ENCODE data around the gene DOCK3.
"Not testable (repeated sequence)": the region's sequence is repeated elsewhere in the genome, so short reads cannot be mapped to it uniquely, and the experiment has no call there.

Gene DOCK3

DNA sequence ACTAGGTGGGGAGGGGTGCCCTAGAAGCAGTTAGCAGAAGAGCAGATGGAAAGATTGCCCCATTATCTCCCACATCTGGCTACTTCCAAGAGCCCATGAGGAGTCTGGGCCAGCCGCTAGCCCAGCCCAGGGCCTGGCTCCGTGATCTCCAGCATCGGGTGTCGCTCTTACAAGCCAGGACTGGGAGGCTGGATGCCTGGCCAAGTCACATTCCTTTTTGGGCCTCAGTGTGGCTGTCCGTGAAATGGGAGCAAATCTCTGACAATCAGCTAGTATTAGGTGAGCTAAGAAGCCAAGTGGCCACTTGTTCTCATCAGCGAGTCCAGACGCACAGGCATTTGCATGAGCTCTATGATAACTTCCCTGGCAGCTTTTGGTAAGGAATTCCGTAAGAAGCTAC is 23.3 kb upstream of the DOCK3 start:
- DNase-seq: no peak

DNA sequence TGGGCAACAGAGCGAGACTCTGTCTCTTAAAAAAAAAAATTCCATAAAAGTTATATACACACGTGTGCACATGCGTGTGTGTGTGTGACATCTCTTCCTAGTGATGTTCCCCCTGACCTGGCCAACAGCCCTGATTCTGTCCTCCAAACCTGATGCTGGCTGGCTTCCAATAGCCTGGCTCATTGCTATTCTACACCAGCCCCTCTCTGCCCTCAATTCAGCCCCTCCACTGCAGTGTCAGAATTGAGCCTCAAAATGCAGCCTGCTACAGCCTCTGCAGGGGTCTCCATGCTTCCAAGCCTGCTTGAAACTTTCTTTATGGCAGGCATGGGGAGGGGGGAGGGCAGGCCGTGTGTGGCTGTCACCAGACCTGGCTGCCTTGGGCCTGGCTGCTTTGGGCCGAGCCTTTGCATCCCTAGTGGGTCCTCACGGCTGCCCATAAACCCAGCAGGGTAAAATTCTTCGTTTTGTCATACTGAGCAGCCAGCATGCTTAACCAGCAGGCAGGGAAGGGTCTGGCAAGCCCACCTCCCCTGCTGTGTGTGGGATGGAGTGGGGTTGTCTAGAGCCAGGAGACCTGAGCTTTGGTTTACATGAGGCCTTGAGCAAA is 22.7 kb upstream of the DOCK3 start:
- no peak for DNase-seq

DNA sequence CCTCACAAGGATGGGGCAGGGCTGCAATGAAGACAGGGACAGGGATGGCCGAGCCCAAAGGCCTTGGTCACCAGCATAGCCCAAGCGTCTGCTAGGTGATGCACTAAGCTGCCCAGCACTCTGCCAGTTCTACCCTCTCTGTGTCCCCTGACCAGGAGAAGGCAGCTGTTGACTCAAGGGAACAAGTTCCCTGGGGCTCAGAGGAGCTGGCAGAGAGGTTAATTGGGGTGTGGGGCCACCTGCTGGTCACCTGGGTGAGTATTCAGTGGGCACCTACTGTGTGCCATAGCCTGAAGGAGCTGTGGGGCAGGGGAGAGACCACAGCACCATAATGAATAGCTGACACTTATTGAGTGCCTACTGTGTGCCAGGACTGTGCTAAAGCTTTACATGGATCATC is 22.0 kb upstream of the DOCK3 start:
- DNase-seq: peak; percentile 72

DNA sequence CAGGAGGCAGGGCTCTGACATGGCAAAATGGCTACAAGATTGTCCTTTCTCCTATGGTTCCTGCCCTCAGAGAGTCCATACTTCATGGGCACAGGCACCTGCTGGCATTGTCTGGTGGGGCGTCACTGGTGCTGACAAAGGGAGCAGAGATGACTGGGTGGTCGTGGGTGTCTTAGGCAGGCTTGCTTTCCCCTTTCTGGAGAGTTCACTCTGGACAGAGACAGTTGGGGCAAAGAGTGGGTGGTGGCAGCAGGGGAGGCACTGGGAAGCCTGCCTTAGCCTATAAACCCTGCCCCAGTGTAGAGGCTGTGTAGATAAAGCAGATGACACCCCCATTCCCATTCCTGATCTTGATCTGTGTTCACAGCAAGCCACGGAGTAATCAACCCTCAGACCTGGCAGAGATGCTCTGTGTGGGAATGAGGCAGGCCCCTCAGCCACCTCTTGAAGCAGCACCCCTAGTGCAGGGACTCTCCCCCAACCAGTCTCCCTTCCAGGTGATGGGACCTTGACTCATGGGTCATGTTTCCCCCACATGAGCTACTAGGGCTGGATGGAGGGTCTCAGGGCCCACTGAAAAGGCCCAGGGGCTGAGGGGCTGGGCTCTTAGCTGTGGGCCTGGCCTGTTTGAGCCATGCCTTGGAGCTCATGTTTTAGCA is 20.7 kb upstream of the DOCK3 start:
- no peak for DNase-seq

DNA sequence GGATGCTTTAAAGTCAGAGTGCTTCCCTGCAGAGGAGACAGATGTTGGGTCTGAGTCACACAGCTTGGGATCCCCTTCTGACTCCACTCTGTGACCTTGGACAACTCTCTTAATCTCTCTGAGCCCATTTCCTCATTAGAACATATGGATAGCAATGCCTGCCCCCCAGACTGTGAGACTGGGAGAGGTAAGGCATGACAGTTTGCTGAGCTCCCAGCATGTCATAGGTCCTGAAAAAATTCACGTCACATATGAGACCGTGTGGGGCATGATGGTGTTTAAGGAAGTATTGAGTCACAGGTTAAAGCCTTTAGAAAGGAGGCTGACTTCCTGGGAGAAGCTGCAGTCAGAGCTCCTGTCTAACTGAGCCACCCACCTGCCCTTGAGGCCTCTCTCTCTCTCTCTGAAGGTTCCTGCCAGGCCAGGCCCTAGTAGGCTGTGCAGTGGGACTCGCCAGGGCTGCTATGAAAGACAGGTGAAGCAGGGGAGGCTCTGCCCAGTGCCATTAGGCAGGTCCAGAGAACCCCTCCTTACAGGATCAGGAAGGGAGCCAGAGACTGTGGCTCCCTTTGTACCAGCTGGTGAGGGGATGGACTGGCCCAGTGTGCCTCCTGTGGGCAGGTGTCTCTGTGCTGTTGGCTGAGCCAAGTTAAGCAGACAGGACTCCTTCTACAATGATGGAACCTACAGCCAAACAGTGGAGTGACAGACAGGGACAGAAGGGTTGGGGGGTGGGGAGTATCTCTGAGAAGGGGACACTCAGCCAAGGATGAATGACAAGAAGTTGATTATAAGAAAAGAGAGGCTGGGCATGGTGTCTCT is 19.5 kb upstream of the DOCK3 start:
- peak; percentile 59 for DNase-seq

DNA sequence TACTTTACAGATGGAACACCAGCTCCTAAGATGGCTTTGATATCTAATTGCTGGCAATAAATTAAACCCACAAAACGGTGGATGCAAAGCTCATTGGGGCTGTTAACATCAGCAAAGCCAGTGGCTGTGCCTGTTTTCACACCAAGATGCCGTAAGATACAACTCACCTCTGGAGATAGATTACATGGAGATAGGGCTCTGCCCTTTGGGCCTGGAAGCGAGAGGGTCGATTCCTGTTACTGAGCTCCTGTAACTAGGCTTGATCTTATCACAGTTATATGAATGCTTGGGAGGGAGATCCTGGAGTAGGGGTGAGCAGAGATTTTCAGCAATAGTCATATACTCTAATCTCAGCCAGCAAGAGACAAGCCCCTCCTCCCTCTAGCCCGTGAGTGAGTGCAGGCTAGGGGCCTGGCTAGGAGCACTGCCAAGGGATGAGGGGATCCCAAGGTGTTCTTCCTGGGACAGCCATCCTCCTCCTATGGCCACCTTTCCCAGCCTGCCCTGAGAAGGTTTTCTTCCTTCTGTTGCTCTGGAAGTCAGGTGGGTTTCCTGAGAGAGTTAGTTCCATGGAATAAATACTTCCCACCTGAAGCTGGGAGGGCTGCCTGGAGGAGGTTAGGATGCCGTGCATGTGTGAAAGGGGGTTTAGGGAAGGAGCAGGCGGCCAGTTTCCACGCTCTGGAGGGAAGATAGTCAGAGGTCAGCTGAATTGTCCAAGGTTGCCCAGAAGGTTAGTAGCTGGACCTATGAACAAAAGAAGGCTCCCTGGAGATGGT is 18.1 kb upstream of the DOCK3 start:
- no peak for DNase-seq

DNA sequence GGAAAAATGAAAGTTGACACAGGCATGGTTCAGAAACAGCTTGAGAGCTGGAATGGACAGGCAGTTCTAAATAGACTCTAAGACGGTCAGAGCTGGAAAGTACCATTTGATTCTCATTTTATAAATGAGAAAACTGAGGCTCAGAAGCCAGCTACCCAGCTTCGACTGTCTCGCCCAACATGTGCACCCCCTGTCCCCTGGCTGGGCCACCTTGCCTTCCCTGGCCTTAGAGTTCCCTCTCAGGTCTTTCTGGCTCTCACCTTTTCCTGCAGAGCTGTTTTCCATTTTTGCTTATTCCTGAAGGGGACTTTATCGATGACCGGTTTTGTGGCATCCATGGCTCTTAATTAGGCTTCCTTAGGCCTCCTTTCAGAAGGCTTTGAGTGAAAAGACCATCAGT is 17.3 kb upstream of the DOCK3 start:
- DNase-seq: peak; percentile 19

DNA sequence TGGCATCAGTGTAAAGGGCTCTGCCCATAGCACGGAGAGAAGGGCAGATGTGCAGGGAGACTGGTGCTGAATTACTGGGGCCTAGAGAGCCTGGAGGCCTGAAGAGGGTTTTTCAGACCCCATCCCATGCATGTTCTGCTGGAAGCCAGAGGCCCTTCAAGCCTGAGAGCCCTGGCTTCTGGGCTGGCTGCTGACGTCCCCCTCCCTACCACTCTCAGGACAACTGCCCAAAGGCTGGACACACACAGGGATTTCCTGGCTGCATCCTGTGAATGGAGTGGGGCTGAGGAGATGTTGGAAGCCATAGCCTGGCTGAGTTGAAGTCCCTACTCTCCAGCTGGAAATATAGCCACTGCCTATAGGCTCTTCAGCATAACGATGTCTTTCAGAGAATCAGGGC is 16.9 kb upstream of the DOCK3 start:
- peak; percentile 15 for DNase-seq

DNA sequence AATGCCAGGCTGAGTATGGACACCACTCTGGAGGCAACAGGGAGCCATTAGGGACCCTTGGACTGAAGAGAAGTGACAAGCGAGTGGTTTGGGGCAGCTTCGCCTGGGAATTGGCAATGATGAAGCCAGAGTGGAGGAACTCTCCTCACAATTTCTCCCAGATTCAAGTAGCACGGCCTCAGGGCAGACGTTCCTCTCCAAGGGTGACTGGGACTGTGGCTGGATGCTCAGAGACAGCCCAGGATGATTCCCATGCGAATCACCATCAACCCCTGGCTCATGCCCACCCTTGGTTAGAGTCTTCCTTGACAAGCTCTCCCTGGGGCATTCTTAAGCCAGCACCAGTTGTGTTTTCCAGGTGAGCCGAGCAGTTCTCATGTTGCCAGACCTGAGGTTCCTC is 16.3 kb upstream of the DOCK3 start:
- DNase-seq: peak; percentile 20

DNA sequence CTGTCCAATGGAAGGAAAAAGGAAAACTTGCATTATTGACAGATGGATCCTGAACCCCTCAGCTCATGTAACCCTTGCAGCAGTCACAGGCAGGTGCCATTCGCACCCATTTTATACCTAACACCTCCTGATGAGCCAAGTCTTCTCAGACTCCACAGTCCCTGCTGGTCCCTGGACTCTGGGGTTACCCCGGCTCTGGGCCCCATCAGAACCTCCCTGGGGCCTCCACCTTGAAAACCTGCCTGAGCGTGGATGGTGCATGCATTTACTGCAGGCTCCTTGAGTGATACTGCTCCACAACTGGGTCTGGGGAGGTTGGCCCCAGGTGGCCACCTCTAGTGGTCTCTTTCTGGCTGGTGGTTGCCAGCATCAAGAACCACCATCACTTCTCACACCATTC is 15.9 kb upstream of the DOCK3 start:
- DNase-seq: peak; percentile 16

DNA sequence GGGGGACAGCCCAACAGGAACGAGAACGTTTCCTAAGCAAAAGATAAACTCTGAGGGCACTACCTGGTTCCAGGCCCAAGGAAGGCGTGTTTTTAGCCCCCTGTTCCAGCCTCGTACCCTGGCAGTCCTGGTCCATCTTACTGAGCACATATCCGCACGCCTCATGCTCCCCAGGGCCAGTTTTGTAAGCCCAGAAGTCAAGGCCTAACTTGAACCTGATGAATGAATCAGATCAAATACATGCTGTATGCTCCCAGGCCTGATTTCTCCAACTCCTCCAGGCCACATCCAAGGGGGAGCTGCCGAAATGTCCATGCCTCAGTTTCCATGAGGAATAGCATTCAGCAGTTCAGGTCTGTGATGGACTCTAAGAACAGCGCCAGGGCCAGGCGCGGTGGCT is 14.3 kb upstream of the DOCK3 start:
- peak; percentile 6 for DNase-seq

DNA sequence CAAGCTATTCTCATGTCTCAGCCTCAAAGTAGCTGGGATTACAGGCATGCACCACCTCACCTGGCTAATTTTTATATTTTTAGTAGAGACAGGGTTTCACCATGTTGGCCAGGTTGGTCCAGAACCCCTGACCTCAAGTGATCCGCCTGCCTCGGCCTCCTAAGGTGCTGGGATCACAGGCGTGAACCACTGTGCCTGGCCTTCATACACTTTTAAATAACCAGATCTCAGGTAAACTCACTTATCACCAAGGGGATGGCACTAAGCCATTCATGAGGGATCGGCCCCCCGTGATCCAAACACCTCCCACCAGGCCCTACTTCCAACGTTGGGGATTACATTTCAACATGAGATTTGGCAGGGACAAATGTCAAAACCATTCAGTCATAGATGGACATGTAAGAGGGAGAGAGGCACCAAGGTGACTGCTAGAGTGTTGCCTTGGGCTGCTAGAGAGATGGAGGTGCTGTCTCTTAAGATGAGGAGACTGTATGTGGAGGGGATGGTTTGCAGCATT is 13.3 kb upstream of the DOCK3 start:
- peak; percentile 9 for DNase-seq

DNA sequence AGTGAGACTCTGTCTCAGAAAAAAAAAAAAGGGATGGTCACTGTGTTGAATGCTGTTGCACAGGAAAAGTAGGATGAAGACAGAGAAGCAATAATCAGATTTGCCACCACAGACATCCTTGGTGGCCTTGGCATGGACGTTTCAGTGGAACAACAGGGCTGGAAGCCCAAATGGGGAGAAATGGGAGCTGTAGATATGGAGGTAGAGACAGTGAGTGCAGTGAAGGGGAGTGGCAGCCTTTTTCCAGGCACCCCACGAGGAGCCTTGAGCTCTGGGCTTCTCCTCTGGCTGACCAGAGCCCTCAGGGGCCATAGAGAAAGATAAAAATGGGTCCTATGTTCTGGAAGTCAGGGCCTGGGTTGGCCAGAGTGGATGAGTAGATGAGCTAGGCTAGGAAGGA is 12.3 kb upstream of the DOCK3 start:
- DNase-seq: peak; percentile 6

DNA sequence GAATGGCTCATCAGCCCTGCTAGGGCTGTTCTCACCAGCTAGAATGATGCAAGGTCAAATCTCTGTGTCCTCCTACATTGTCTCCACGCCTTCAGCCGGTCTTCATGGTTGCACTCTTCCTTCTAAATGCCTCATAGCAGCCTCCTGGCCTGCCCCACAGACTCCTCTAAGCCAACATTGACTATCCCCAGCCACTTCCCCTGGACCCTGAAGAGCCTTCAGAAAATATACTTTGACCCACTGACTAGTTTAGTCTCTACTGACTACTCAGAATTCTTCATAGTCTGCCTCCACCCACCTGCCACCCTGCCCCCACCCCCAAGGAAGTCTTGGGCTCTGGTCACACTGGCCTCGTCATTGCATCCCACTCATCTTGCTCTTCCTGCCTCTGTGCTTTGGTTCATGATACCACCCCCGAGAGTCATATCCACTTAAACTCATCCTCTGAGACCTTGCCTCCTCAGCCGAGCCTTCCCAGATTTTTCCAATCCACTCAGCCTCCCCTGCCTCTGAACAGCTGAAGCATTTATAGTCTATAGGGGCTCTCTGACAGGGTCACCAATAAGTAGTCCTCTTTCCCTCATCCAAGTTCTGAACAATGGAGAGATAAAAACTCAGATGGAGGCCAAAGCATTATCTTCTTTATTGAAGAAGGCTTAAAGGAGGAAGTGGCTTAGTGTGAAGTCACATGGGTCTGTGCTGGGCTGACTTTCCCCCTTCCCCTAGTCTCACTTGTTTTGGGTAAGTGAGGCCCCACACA is 9.5 kb upstream of the DOCK3 start:
- peak; percentile 60 for DNase-seq

DNA sequence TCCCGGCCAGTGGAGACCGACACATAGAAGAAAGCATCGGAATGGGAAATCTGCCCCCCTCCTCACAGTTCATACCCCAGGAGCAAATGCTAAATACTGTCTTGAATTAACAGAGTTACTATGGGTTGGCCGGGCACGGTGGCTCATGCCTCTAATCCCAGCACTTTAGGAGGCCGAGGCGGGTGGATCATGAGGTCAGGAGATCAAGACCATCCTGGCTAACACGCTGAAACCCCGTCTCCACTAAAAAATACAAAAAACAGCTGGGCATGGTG is 8.9 kb upstream of the DOCK3 start:
- DNase-seq: not testable (repeated sequence)

DNA sequence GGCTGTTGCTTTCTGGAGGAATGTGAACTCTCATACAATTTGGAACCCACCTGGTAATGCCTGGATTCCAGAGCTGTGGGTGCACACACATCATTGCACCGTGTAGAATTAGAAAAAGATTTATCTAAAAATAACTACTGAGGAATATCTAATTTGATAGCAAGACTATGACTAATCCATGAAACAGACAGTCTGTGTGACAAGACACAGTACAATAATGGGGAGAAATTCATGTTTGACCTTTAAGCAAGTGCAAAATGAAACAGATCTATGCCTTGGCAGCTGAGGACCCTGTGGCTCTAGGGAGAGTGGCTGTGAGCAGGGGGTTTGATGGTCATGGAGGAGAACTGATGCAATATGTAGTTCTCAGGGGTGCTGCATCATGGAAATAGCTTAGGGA is 7.9 kb upstream of the DOCK3 start:
- no peak for DNase-seq

DNA sequence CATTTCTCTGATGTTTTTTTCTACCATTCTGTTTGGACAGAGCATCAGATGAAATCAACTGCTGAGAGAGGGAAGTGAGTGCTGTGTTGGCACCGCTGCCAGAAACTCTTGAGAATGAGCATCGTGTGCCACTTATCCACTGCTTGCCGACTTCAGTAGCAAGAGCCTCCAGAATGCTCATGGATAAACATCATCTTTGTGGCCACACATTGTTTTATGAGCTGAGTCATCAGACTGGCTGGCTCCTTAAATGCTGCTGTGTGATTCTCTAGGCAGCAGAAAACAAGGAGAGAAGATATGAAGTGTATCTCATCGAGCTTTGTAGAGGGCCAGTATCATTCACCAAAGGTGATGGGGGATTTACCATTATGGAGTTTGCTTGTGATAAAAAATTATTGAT is 3.4 kb upstream of the DOCK3 start:
- DNase-seq: no peak

DNA sequence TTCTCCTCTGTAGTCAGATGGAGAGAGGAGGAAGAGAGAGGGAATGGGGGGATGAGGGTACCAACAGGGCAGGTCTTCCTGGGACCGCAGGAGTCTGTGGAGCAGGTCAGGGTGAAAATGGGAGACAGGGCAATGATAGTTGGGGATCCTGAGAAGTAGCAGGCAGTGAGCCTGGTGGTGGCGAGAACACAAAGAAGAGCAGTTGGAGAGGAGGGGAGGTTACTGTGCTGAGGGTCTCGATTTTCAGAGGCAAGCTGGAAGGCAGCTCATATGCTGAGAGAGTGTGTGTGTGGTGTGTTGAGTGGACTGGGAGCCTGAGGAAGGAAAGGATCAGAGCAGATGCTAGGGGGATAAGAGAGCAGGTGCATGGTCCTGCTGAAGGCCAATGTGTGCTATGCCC is 2.1 kb upstream of the DOCK3 start:
- no peak for DNase-seq

DNA sequence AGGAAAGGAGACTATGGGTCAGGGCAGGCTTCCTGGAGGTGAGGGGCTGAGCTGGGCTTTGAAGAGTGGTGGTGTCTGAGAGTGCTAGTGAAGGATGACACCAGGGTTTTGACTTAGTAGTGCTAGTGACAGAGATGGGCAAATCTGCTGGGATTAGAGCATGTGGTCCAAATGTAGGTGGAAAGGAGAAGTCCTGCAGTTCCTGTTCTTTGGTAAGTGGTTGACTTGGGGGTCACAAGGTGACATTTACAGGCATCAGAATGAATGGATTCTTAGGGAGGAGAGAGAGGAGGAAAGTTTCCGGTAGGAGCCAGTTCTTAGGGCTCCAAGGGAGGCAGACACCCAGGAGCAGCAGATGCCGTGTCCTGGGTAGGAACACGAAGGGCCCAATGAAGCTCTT is 796 bp upstream of the DOCK3 start:
- no peak for DNase-seq

DNA sequence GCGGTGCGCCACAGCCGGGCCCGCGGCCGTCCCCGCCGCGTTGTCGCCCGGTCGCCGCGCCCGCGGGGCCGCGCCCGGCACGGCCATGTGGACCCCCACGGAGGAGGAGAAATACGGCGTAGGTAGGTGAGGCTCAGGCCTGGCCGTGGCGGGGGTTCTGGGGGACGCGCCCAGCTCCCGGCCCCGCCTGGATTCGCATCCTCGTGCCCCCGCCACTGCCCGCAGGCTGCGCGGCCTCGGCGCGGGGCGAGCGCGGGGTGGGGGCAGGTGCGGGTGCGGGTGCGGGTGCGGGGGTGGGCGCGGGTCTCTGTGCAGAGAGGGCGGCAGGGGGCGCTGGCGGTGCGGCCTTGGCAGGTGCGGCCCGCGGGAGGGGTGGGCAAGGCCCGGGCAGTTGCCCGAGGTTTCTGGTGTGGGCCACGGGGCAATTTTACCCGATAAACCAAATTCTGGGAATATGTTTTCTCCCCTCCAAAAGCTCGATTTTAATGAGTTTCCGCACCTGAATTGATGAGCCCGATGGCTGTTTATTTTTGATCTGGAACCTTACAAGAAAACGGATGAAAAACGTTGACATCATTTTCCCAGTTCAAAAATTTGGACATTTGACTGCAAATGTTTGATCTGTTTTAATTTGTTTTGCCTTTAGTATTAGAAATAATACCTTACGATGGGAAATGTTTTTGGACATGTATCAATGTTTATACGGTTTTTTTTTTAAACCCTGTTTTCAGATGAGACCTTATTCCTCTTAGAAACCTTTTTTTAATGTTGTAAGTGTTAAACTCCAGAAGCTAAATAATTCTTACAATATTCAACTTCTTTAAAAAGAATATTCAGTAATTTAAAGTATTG is 678 bp downstream of the DOCK3 start:
- peak; percentile 84 for DNase-seq

DNA sequence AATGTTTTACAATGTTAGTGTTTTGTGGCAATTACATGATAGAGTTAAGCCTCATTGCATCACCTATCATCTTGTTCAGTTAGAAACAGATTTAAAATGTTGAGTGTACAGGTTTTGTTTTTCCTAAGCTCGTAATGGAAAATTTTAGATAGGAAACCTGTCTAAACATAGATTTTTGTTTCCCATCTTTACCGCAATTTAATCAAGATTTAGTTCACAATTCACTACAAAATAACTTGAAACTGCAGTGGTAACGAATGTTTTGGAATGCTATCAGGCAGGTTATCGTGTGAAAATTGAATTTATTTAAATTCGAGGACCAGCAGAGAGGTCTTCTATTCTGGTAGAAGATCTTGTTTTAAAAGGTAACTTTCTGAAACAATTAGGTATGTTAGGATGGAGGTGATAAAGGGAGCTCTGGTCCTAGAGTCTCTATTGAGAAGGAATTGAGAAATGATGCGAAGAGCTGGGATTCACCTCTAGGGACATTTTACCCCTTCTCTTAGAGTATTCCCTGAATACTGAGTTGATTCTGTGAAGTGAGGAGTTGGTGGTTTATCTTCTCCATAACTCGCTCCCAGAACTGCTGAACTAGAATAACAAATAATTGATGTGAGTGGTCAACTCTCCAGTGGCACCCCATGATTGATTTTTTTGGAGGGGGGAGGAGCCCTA is 1.4 kb downstream of the DOCK3 start:
- no peak for DNase-seq

All from stimulated activated CD8-positive, alpha-beta memory T cell treated with anti-CD3 and anti-CD28 coated beads, Interleukin-4, amount 100 ng/mL, for 48 hours (primary cell).